Measurements from ENCODE around the gene RPL23.

RPL23 gene

GRCh38 chr17:38868817-38869525 lies 15.4 kb upstream of the RPL23 start:
- in situ Hi-C loops (cut with MboI; ENCODE audit: low sequenced_read_pairs) = loop anchor here (25.0 kb wide), 1 partner anchor 293 kb away; the partner anchor contains the start of genes ARL5C and PLXDC1

GRCh38 chr17:38867968-38868816 lies 14.7 kb upstream of the RPL23 start:
- in situ Hi-C loops (cut with MboI; ENCODE audit: low sequenced_read_pairs) = loop anchor here (25.0 kb wide), 1 partner anchor 294 kb away; the partner anchor contains the start of genes ARL5C and PLXDC1

GRCh38 chr17:38867179-38867967 lies 13.9 kb upstream of the RPL23 start:
- in situ Hi-C loops (cut with MboI; ENCODE audit: low sequenced_read_pairs) = loop anchor here (25.0 kb wide), 1 partner anchor 295 kb away; the partner anchor contains the start of genes ARL5C and PLXDC1

- in situ Hi-C loops (cut with MboI; ENCODE audit: low sequenced_read_pairs) = loop anchor here (25.0 kb wide), 1 partner anchor 297 kb away; the partner anchor contains the start of genes ARL5C and PLXDC1
These were observed 11.3 kb upstream of the RPL23 start for GRCh38 chr17:38864636-38865398.

GRCh38 chr17:38861399-38861843 lies 7.9 kb upstream of the RPL23 start:
- in situ Hi-C loops (cut with MboI; ENCODE audit: low sequenced_read_pairs) = loop anchor here (25.0 kb wide), 1 partner anchor 301 kb away; the partner anchor contains the start of genes ARL5C and PLXDC1

GRCh38 chr17:38857271-38857670 lies 3.8 kb upstream of the RPL23 start:
- in situ Hi-C loops (cut with MboI; ENCODE audit: low sequenced_read_pairs) = loop anchor here (25.0 kb wide), 1 partner anchor 305 kb away; the partner anchor contains the start of genes ARL5C and PLXDC1

GRCh38 chr17:38855101-38855714 lies 1.7 kb upstream of the RPL23 start:
- in situ Hi-C loops (cut with MboI; ENCODE audit: low sequenced_read_pairs) = loop anchor here (25.0 kb wide), 1 partner anchor 307 kb away; the partner anchor contains the start of genes ARL5C and PLXDC1

- in situ Hi-C loops (cut with MboI; ENCODE audit: low sequenced_read_pairs) = loop anchor here (25.0 kb wide), 1 partner anchor 309 kb away; the partner anchor contains the start of genes ARL5C and PLXDC1
These were observed 690 bp downstream of the RPL23 start for GRCh38 chr17:38852771-38853291.

- in situ Hi-C loops (cut with MboI; ENCODE audit: low sequenced_read_pairs) = loop anchor here (25.0 kb wide), 1 partner anchor 311 kb away; the partner anchor contains the start of genes ARL5C and PLXDC1
These were observed 2.1 kb downstream of the RPL23 start for GRCh38 chr17:38851434-38851833.

GRCh38 chr17:38850374-38850773 lies 3.1 kb downstream of the RPL23 start:
- in situ Hi-C loops (cut with MboI; ENCODE audit: low sequenced_read_pairs) = loop anchor here (25.0 kb wide), 1 partner anchor 312 kb away; the partner anchor contains the start of genes ARL5C and PLXDC1

- in situ Hi-C loops (cut with MboI; ENCODE audit: low sequenced_read_pairs) = no loop called here
These were observed 4.4 kb downstream of the RPL23 start for GRCh38 chr17:38848939-38849605.

GRCh38 chr17:38848557-38848891 lies 5.0 kb downstream of the RPL23 start:
- in situ Hi-C loops (cut with MboI; ENCODE audit: low sequenced_read_pairs) = no loop called here

GRCh38 chr17:38844261-38844757 lies 9.2 kb downstream of the RPL23 start:
- in situ Hi-C loops (cut with MboI; ENCODE audit: low sequenced_read_pairs) = no loop called here

GRCh38 chr17:38825762-38826247 lies 27.7 kb downstream of the RPL23 start:
- in situ Hi-C loops (cut with MboI; ENCODE audit: low sequenced_read_pairs) = no loop called here

- in situ Hi-C loops (cut with MboI; ENCODE audit: low sequenced_read_pairs) = no loop called here
These were observed 28.4 kb downstream of the RPL23 start, which contains the start of gene CWC25 for GRCh38 chr17:38824899-38825761. Gene CWC25 (minus strand): TSS chr17:38825321. CDS start chr17:38825183, 138 bp downstream.

GRCh38 chr17:38815576-38816193 lies 37.8 kb downstream of the RPL23 start:
- in situ Hi-C loops (cut with MboI; ENCODE audit: low sequenced_read_pairs) = no loop called here

GRCh38 chr17:38809828-38810227 lies 43.7 kb downstream of the RPL23 start:
- in situ Hi-C loops (cut with MboI; ENCODE audit: low sequenced_read_pairs) = no loop called here

All from HL-60/S4 (cell line).